Large intestine (tissue), 3 donors: ENCODE measurements around the gene UVSSA. TPM values are rescaled to one million over a fixed set of nuclear protein-coding genes. Genes with fewer than 3 reads are reported as not detected.
A peak's percentile ranks its signal among the peaks of the same experiment; 100 is the strongest.

Source experiments
- DNase-seq, 2 donors: peaks; one replicate each; pipeline versions ENCODE4 v3.0.0 to v3.0.0-alpha.2; 2013
- H3K27ac ChIP-seq: one replicate; pipeline ENCODE4 v1.5.1; 2013; ENCODE audit warnings: low read length
- H3K27me3 ChIP-seq: 2 replicates; pipeline ENCODE4 v1.6.1; 2013; ENCODE audit warnings: low read length; ENCODE audit not compliant: control insufficient read depth, insufficient read depth
- H3K36me3 ChIP-seq: 2 replicates; pipeline ENCODE4 v1.6.1; 2013; ENCODE audit warnings: low read length; ENCODE audit not compliant: control insufficient read depth, insufficient read depth
- H3K4me1 ChIP-seq: one replicate; pipeline ENCODE4 v1.6.1; 2013; ENCODE audit warnings: low read length; ENCODE audit not compliant: control insufficient read depth, insufficient read depth
- H3K4me3 ChIP-seq: one replicate; pipeline ENCODE4 v1.5.1; 2013; ENCODE audit warnings: low read length
- H3K9me3 ChIP-seq: one replicate; pipeline ENCODE4 v1.6.1; 2013; ENCODE audit warnings: mild to moderate bottlenecking, low read depth, low read length, moderate library complexity; ENCODE audit not compliant: control insufficient read depth
- WGBS: methylation state at CpG from one replicate; pipeline ENCODE4 v1.1.5; 2013; ENCODE audit warnings: low lambda C conversion rate; ENCODE audit not compliant: insufficient coverage; 5-methylcytosine and 5-hydroxymethylcytosine counted together
- polyA plus RNA-seq: library from polyadenylated mRNA; unstranded; fragments of 120-200 nt; gene quantifications from one replicate; pipeline ENCODE4 v1.2.1, GENCODE V29; 2013

Gene UVSSA
- polyA plus RNA-seq, 1 donor, result 23.5 TPM

DNA sequence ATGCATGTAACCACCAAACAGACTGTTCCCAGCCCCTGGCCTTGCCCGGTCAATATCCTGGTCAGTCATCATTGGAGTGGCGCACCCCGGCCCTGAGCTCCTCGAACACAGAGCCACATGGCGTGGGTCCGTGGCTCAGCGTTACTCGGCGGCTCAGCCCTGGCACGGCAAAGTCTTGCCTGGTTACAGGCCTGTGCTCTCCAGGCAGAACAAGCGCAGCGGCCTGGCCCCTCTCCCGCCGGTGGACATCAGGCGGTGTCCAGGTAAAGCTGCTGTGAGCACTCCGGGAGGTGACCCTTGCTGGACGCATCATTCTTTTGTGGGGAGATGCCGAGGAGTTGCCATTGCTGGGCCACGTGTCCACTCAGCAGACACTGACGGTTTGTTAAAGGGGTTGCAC lies 6.1 kb upstream of the UVSSA start:
- H3K27ac ChIP-seq, result no peak overlapping the region
- peaks cover 53% of the 10 kb centered on the region for H3K36me3 ChIP-seq

DNA sequence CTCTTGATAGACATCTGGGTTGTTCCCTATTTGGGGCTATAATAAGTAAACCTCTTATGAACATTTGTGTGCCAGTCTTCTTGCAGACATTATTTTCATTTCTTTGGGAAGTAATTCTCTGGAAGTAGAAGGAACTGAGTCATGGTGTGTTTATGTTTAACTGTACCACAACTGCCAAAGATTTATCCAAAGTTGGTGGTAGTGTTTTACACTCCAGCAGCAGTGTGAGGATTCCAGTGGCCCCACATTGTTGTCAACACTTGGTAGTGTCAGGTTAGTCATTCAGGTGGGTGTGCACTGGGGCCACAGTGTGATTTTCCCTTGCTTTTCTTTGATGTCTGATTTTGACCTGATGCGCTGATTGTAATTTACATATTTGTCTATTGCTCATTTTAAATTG lies 5.0 kb upstream of the UVSSA start:
- Histone ChIP-seq H3K4me1 (no peaks in the 10 kb centered on the region), H3K27me3 (no peaks in the 10 kb centered on the region), H3K4me3 (no peak overlapping the region), H3K36me3 (peaks cover 44% of the 10 kb centered on the region), H3K9me3 (peaks cover 29% of the 10 kb centered on the region), H3K27ac (no peak overlapping the region)
- no peak for DNase-seq
- no CpG with 5 or more reads among the region's 1 CpG for WGBS

More for the DNA sequence above, 6.1 kb upstream of the UVSSA start:
- no peaks in the 10 kb centered on the region for H3K27me3 ChIP-seq
- WGBS, result no CpG with 5 or more reads among the region's 20 CpGs
- no peak for DNase-seq
- H3K4me3 ChIP-seq, result no peak overlapping the region
- peaks cover 29% of the 10 kb centered on the region for H3K9me3 ChIP-seq
- no peaks in the 10 kb centered on the region for H3K4me1 ChIP-seq

DNA sequence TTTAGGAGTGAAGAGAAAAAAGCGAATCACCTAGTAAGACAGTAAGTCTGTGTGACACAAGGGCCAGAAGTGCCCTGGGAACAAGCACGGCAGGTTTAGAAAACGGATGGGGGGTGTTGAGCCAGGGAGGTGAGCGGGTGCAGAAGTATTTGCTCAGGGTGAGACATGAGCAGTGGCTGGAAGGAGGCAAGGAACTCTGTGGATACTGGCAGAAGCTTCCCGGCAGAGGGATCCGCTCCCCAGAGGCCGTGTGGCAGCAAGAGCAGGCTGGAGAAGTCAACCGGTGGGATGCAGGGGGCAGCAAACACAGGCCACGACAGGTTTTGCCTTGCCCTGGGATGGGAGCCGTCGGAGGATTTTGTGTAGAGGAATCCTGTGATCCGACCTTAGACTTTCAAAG lies 2.3 kb upstream of the UVSSA start:
- H3K4me3 ChIP-seq, result no peak overlapping the region
- WGBS, result 68% methylated on average over 3 of the region's 12 CpGs
- H3K27me3 ChIP-seq, result no peaks in the 10 kb centered on the region
- H3K9me3 ChIP-seq, result peaks cover 10% of the 10 kb centered on the region
- no peak overlapping the region for H3K27ac ChIP-seq
- peaks cover 12% of the 10 kb centered on the region for H3K4me1 ChIP-seq
- H3K36me3 ChIP-seq, result peaks cover 23% of the 10 kb centered on the region
- no peak for DNase-seq

- Histone ChIP-seq H3K4me3 (peak overlapping the region; percentile 89), H3K27ac (peak overlapping the region; percentile 95), H3K9me3 (no peaks in the 10 kb centered on the region), H3K4me1 (peaks cover 12% of the 10 kb centered on the region), H3K36me3 (peaks cover 17% of the 10 kb centered on the region), H3K27me3 (no peaks in the 10 kb centered on the region)
- WGBS, result no CpG with 5 or more reads among the region's 76 CpGs
- peak; percentile 52 to 77 for DNase-seq
Observed at GRCh38 chr4:1345903-1346780, 866 bp upstream of the UVSSA start.

GRCh38 chr4:1347410-1347864 lies 429 bp downstream of the UVSSA start:
- peak overlapping the region; percentile 65 for H3K4me3 ChIP-seq
- peak overlapping the region; percentile 90 for H3K27ac ChIP-seq
- no peaks in the 10 kb centered on the region for H3K9me3 ChIP-seq
- peaks cover 15% of the 10 kb centered on the region for H3K4me1 ChIP-seq
- WGBS, result no CpG with 5 or more reads among the region's 43 CpGs
- peaks cover 21% of the 10 kb centered on the region for H3K36me3 ChIP-seq
- peak; percentile 61 to 80 for DNase-seq
- no peaks in the 10 kb centered on the region for H3K27me3 ChIP-seq

DNA sequence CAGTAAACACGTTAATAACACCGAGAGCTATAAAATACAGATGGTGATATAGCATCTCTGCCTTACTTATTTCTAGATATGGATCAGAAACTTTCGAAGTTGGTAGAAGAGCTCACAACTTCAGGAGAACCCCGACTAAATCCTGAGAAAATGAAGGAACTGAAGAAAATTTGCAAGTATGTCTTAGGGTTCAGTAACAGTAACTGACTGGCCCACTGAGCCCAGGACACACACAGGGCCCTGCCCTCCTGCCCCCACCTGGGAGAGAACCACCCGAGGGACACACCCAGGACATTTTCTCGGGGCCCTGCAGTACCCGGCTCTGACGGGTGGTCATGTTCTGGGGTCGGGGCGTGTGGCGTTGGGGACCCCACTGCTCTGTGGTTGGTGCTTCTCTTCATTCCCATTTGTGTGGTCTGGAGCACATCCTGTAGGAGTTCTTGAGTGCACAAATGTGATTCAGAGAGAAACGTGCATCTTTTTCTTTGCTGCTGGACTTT lies 1.1 kb downstream of the UVSSA start:
- 40% methylated on average over 1 of the region's 12 CpGs for WGBS
- Histone ChIP-seq H3K9me3 (no peaks in the 10 kb centered on the region), H3K4me3 (peak overlapping the region; percentile 65), H3K27ac (peak overlapping the region; percentile 90), H3K36me3 (peaks cover 27% of the 10 kb centered on the region), H3K4me1 (peaks cover 15% of the 10 kb centered on the region), H3K27me3 (no peaks in the 10 kb centered on the region)
- DNase-seq, result no peak

- H3K27ac ChIP-seq, result no peak overlapping the region
- H3K36me3 ChIP-seq, result peaks cover 34% of the 10 kb centered on the region
- H3K4me3 ChIP-seq, result no peak overlapping the region
- H3K27me3 ChIP-seq, result no peaks in the 10 kb centered on the region
- no peak for DNase-seq
- peaks cover 15% of the 10 kb centered on the region for H3K4me1 ChIP-seq
- no CpG with 5 or more reads among the region's 25 CpGs for WGBS
- no peaks in the 10 kb centered on the region for H3K9me3 ChIP-seq
Observed at GRCh38 chr4:1348746-1349145, 1.7 kb downstream of the UVSSA start.

DNA sequence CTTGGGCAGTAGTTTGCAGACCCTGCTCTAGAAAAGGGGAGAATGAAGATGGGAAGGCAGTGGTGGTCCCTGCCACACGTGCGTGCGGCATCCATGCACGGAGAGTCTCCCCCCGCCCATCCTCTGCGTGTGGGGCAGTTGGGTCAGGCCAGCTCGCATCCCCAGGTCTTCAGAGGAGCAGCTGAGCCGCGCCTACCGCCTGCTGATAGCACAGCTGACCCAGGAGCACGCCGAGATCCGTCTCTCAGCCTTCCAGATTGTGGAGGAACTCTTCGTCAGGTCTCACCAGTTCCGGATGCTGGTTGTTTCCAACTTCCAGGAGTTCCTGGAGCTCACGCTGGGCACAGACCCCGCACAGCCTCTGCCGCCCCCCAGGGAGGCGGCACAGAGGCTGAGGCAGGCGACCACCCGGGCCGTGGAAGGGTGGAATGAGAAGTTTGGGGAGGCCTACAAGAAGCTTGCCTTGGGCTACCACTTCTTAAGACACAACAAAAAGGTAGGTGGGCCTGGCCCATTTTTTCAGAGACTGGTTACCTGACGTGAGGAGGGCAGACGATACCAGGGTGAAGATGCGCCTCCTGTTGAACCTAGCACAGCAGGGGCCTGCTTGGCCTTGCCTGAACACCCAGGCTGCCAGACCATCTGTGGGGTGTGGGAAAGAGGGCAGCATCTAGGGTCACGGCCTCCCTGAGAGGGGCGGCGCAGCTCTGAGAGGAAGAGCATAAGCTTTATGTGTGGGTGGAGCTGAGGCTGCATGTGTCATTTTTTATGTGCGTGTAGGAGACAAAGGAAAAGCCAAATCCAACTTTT lies 2.6 kb downstream of the UVSSA start:
- Histone ChIP-seq H3K27ac (no peak overlapping the region), H3K27me3 (no peaks in the 10 kb centered on the region), H3K9me3 (no peaks in the 10 kb centered on the region), H3K36me3 (peaks cover 37% of the 10 kb centered on the region), H3K4me3 (no peak overlapping the region), H3K4me1 (peaks cover 15% of the 10 kb centered on the region)
- DNase-seq, result no peak
- WGBS, result no CpG with 5 or more reads among the region's 29 CpGs

DNA sequence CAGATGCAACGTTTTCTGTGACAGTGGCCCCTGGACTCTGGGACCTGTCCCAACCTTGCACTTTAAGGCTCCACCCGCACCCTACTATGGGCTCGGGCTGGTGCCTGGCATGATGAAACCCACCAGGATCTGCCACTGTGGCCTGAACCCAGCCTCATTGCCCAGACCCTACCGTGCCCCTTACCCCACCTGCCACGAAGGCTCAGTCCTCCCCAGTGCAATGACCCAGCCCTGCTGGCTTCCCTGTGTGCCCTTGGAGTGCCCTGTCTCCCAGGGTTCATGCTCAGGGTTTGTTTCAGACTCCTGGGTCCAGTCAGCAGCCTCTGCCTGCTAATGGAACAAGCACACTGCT lies 3.1 kb downstream of the UVSSA start:
- WGBS, result no CpG with 5 or more reads among the region's 5 CpGs
- no peak overlapping the region for H3K4me3 ChIP-seq

GRCh38 chr4:1351854-1352566 lies 5.0 kb downstream of the UVSSA start:
- Histone ChIP-seq H3K36me3 (peaks cover 47% of the 10 kb centered on the region), H3K4me3 (no peak overlapping the region), H3K4me1 (peaks cover 15% of the 10 kb centered on the region), H3K27ac (no peak overlapping the region), H3K27me3 (no peaks in the 10 kb centered on the region), H3K9me3 (no peaks in the 10 kb centered on the region)
- no CpG with 5 or more reads among the region's 24 CpGs for WGBS
- peak; percentile 69 to 75 for DNase-seq

More for the DNA sequence above, 3.1 kb downstream of the UVSSA start:
- Histone ChIP-seq H3K9me3 (no peaks in the 10 kb centered on the region), H3K4me1 (peaks cover 15% of the 10 kb centered on the region), H3K27ac (no peak overlapping the region), H3K27me3 (no peaks in the 10 kb centered on the region), H3K36me3 (peaks cover 39% of the 10 kb centered on the region)
- no peak for DNase-seq
